Measurements from ENCODE around the gene TPGS1. TPM values are rescaled to one million over a fixed set of nuclear protein-coding genes. Genes with fewer than 3 reads are reported as not detected.

TPGS1 gene
- total and polyA plus RNA-seq, 2 of the 8 experiments (the other 6 are each of a cell fraction or from before 2014, with no cell fraction given) = 9.1 to 10.6 TPM

- TF ChIP-seq TAF1 (IDR thresholded peaks at IDR 0.05; ENCODE audit: low read depth, low read length) (no peak), SIN3A (conservative IDR thresholded peaks at IDR 0.05 in 1 of 2, IDR thresholded peaks at IDR 0.05 in 1 of 2; ENCODE audit: low read depth in 1 of 2, low read length in 2 of 2) (no peak), FOSL1 (IDR thresholded peaks at IDR 0.05; ENCODE audit: insufficient read depth, low read depth, low read length) (no peak), KDM5A (IDR thresholded peaks at IDR 0.05; ENCODE audit: low read length) (no peak), CTBP2 (IDR thresholded peaks at IDR 0.05; ENCODE audit: borderline replicate concordance, insufficient read depth, insufficient read length, low read length) (no peak), RBBP5 (IDR thresholded peaks at IDR 0.05; ENCODE audit: borderline replicate concordance, low read depth, low read length) (no peak)
These were observed 60.1 kb downstream of the TPGS1 start (continued) for GRCh38 chr19:567296-567900.

Other genes with a start within 250 kb of the TPGS1 start
- 98.6 and 101 TPM in 2 replicates for gene PLPP2, start 216.1 kb upstream of the TPGS1 start, total RNA-seq (2021; fragmentation: NEBNext Ultra II Directional; extraction: Animal tissue kit (Norgen Biotek cat#: 25700))
- gene PLPP2, start 216.1 kb upstream of the TPGS1 start, polyA plus RNA-seq (2011; rRNA removed) = 195 and 326 TPM in 2 replicates
- 45.7 and 48.3 TPM in 2 replicates for gene MIER2, start 162.7 kb upstream of the TPGS1 start, total RNA-seq (2021; fragmentation: NEBNext Ultra II Directional; extraction: Animal tissue kit (Norgen Biotek cat#: 25700))
- 30.3 and 53.1 TPM in 2 replicates for gene MIER2, start 162.7 kb upstream of the TPGS1 start, polyA plus RNA-seq (2011; rRNA removed)
- 6.3 and 6.6 TPM in 2 replicates for gene C2CD4C, start 98.3 kb upstream of the TPGS1 start, total RNA-seq (2021; fragmentation: NEBNext Ultra II Directional; extraction: Animal tissue kit (Norgen Biotek cat#: 25700))
- gene C2CD4C, start 98.3 kb upstream of the TPGS1 start, polyA plus RNA-seq (2011; rRNA removed) = 3.8 and 7.8 TPM in 2 replicates
- gene SHC2, start 46.5 kb upstream of the TPGS1 start, total RNA-seq (2021; fragmentation: NEBNext Ultra II Directional; extraction: Animal tissue kit (Norgen Biotek cat#: 25700)) = 3.5 and 4.4 TPM in 2 replicates
- 7.3 and 11.3 TPM in 2 replicates for gene SHC2, start 46.5 kb upstream of the TPGS1 start, polyA plus RNA-seq (2011; rRNA removed)
- 3.0 and 3.1 TPM in 2 replicates for gene MADCAM1, start 11.0 kb upstream of the TPGS1 start, total RNA-seq (2021; fragmentation: NEBNext Ultra II Directional; extraction: Animal tissue kit (Norgen Biotek cat#: 25700))
- gene MADCAM1, start 11.0 kb upstream of the TPGS1 start, polyA plus RNA-seq (2011; rRNA removed) = 2.3 and 5.3 TPM in 2 replicates
- 129 and 133 TPM in 2 replicates for gene CDC34, start 24.3 kb downstream of the TPGS1 start, total RNA-seq (2021; fragmentation: NEBNext Ultra II Directional; extraction: Animal tissue kit (Norgen Biotek cat#: 25700))
- gene CDC34, start 24.3 kb downstream of the TPGS1 start, polyA plus RNA-seq (2011; rRNA removed) = 95.9 and 152 TPM in 2 replicates
- 0.32 and 0.59 TPM in 2 replicates for gene GZMM, start 36.6 kb downstream of the TPGS1 start, total RNA-seq (2021; fragmentation: NEBNext Ultra II Directional; extraction: Animal tissue kit (Norgen Biotek cat#: 25700))
- gene GZMM, start 36.6 kb downstream of the TPGS1 start, polyA plus RNA-seq (2011; rRNA removed) = 0.09 and 0.19 TPM in 2 replicates
- 726 and 743 TPM in 2 replicates for gene BSG, start 65.1 kb downstream of the TPGS1 start, total RNA-seq (2021; fragmentation: NEBNext Ultra II Directional; extraction: Animal tissue kit (Norgen Biotek cat#: 25700))
- 1,055 and 1,381 TPM in 2 replicates for gene BSG, start 65.1 kb downstream of the TPGS1 start, polyA plus RNA-seq (2011; rRNA removed)
- 3.6 and 4.0 TPM in 2 replicates for gene HCN2, start 82.4 kb downstream of the TPGS1 start, total RNA-seq (2021; fragmentation: NEBNext Ultra II Directional; extraction: Animal tissue kit (Norgen Biotek cat#: 25700))
- 1.0 and 1.9 TPM in 2 replicates for gene HCN2, start 82.4 kb downstream of the TPGS1 start, polyA plus RNA-seq (2011; rRNA removed)
- gene POLRMT, start 126.0 kb downstream of the TPGS1 start, total RNA-seq (2021; fragmentation: NEBNext Ultra II Directional; extraction: Animal tissue kit (Norgen Biotek cat#: 25700)) = 110 and 111 TPM in 2 replicates
- 93.0 and 119 TPM in 2 replicates for gene POLRMT, start 126.0 kb downstream of the TPGS1 start, polyA plus RNA-seq (2011; rRNA removed)
- gene FGF22, start 132.4 kb downstream of the TPGS1 start, total RNA-seq (2021; fragmentation: NEBNext Ultra II Directional; extraction: Animal tissue kit (Norgen Biotek cat#: 25700)) = 1.7 and 1.9 TPM in 2 replicates
- gene FGF22, start 132.4 kb downstream of the TPGS1 start, polyA plus RNA-seq (2011; rRNA removed) = 0.44 and 0.99 TPM in 2 replicates
- 64.7 and 68.0 TPM in 2 replicates for gene RNF126, start 155.7 kb downstream of the TPGS1 start, total RNA-seq (2021; fragmentation: NEBNext Ultra II Directional; extraction: Animal tissue kit (Norgen Biotek cat#: 25700))
- gene RNF126, start 155.7 kb downstream of the TPGS1 start, polyA plus RNA-seq (2011; rRNA removed) = 21.8 and 56.5 TPM in 2 replicates
- gene FSTL3, start 168.9 kb downstream of the TPGS1 start, total RNA-seq (2021; fragmentation: NEBNext Ultra II Directional; extraction: Animal tissue kit (Norgen Biotek cat#: 25700)) = 7.5 and 8.1 TPM in 2 replicates
- 11.8 and 18.4 TPM in 2 replicates for gene FSTL3, start 168.9 kb downstream of the TPGS1 start, polyA plus RNA-seq (2011; rRNA removed)
- not detected in 2 replicates for gene PRSS57, start 188.0 kb downstream of the TPGS1 start, total RNA-seq (2021; fragmentation: NEBNext Ultra II Directional; extraction: Animal tissue kit (Norgen Biotek cat#: 25700))
- 0.09 TPM in 1 of 2 replicates, not detected in the other for gene PRSS57, start 188.0 kb downstream of the TPGS1 start, polyA plus RNA-seq (2011; rRNA removed)
- 16.5 TPM in 2 replicates for gene PALM, start 201.4 kb downstream of the TPGS1 start, total RNA-seq (2021; fragmentation: NEBNext Ultra II Directional; extraction: Animal tissue kit (Norgen Biotek cat#: 25700))
- gene PALM, start 201.4 kb downstream of the TPGS1 start, polyA plus RNA-seq (2011; rRNA removed) = 5.7 and 13.0 TPM in 2 replicates
- 0.43 and 0.54 TPM in 2 replicates for gene MISP, start 243.6 kb downstream of the TPGS1 start, total RNA-seq (2021; fragmentation: NEBNext Ultra II Directional; extraction: Animal tissue kit (Norgen Biotek cat#: 25700))
- gene MISP, start 243.6 kb downstream of the TPGS1 start, polyA plus RNA-seq (2011; rRNA removed) = 0.45 and 0.52 TPM in 2 replicates